A673 (cell line): Measurements from ENCODE around the gene KANSL3. TPM values are rescaled to one million over a fixed set of nuclear protein-coding genes. Genes with fewer than 3 reads are reported as not detected.

Experiments used
- BruUV-seq: library from RNA; stranded (reverse); fragments of 400-500 nt; replicated peaks from 2 replicates; lab custom pipeline; 2021; lab: Mats Ljungman, UMichigan
- CTCF ChIA-PET: fragments of 300-600 bp; sonication (Branson Sonifier 250); formaldehyde crosslinking; loops from one replicate; lab custom pipeline; 2022; ENCODE audit warnings: antibody characterized with exemption; lab: Charles Lee
- POLR2A ChIA-PET: fragments of 300-600 bp; sonication (Branson Sonifier 250); formaldehyde crosslinking; loops from one replicate; lab custom pipeline; 2022; ENCODE audit warnings: antibody characterized with exemption; ENCODE audit not compliant: low non-redundant PET; lab: Charles Lee
- DNase-seq: peaks from one replicate; pipeline ENCODE4 v3.0.0-alpha.2; 2015; ENCODE audit warnings: low spot score
- H3K27ac ChIP-seq: fragments of 200-600 bp; sonication (generic); 2 replicates; pipeline ENCODE4 v1.5.1; 2016; ENCODE audit warnings: mixed run types, low read depth, mild to moderate bottlenecking, mixed read lengths, antibody characterized with exemption, low read length; ENCODE audit not compliant: poor library complexity, severe bottlenecking
- H3K27me3 ChIP-seq: fragments of 200-600 bp; sonication (generic); replicated peaks from 2 replicates; pipeline ENCODE4 v1.6.1; 2017; ENCODE audit warnings: mixed run types, low read depth, mild to moderate bottlenecking, mixed read lengths, antibody characterized with exemption, low read length; ENCODE audit not compliant: insufficient read depth, poor library complexity
- H3K36me3 ChIP-seq: fragments of 200-600 bp; sonication (generic); 2 replicates; pipeline ENCODE4 v1.6.1; 2016; ENCODE audit warnings: mixed run types, mild to moderate bottlenecking, mixed read lengths, antibody characterized with exemption, low read length; ENCODE audit not compliant: insufficient read depth, poor library complexity, severe bottlenecking
- H3K4me1 ChIP-seq: fragments of 200-600 bp; sonication (generic); 2 replicates; pipeline ENCODE4 v1.6.1; 2017; ENCODE audit warnings: mixed run types, mild to moderate bottlenecking, mixed read lengths, antibody characterized with exemption, low read length; ENCODE audit not compliant: insufficient read depth, poor library complexity, severe bottlenecking
- H3K4me3 ChIP-seq: fragments of 200-600 bp; sonication (generic); 2 replicates; pipeline ENCODE4 v1.5.1; 2016; ENCODE audit warnings: low read depth, mixed run types, mild to moderate bottlenecking, mixed read lengths, low read length; ENCODE audit not compliant: poor library complexity, severe bottlenecking
- H3K9me3 ChIP-seq: fragments of 200-600 bp; sonication (generic); 2 replicates; pipeline ENCODE4 v1.6.1; 2016; ENCODE audit warnings: mixed run types, low read depth, mild to moderate bottlenecking, mixed read lengths, antibody characterized with exemption, low read length; ENCODE audit not compliant: poor library complexity, severe bottlenecking
- CTCF ChIP-seq: fragments of 300-800, 200-600 bp; sonication (generic); conservative IDR thresholded peaks from 2 replicates; pipeline ENCODE4 v1.5.1; 2017; ENCODE audit warnings: low read depth, mild to moderate bottlenecking, antibody characterized with exemption, low read length, moderate library complexity, mixed read lengths
- EZH2 ChIP-seq: fragments of 200-600 bp; sonication (generic); IDR thresholded peaks from 2 replicates; pipeline ENCODE4 v1.6.1; 2017; ENCODE audit warnings: borderline replicate concordance, low read depth, mild to moderate bottlenecking, mixed read lengths, antibody characterized with exemption, low read length; ENCODE audit not compliant: poor library complexity, severe bottlenecking
- intact Hi-C: fragments of 100-400 bp; cut with micrococcal nuclease; formaldehyde crosslinking; loops from one replicate; pipeline ENCODE4 v1.10.0; 2022; ENCODE audit not compliant: unreplicated experiment
- total RNA-seq: library from RNA; stranded (reverse); gene quantifications from 2 replicates; pipeline ENCODE4 v1.2.3, GENCODE V29; 2021

The KANSL3 gene
- total RNA-seq, 1 experiment from 2014 or later = 71.8 TPM

- intact Hi-C loops = no loop called here
- no peaks in the 10 kb centered on the region for H3K4me1 ChIP-seq
- DNase-seq = no peak
- H3K4me3 ChIP-seq = no peak overlapping the region
- H3K9me3 ChIP-seq = no peaks in the 10 kb centered on the region
- no peak overlapping the region for H3K27ac ChIP-seq
- no peaks in the 10 kb centered on the region for H3K27me3 ChIP-seq
- H3K36me3 ChIP-seq = no peaks in the 10 kb centered on the region
- ChIA-PET POLR2A (no interaction called here), CTCF (no interaction called here)
- TF ChIP-seq CTCF (no peak), EZH2 (no peak)
- no TSS peak for BruUV-seq
Measured at GRCh38 chr2:96648306-96648930, 10.3 kb upstream of the KANSL3 start.

GRCh38 chr2:96647681-96648080 lies 9.6 kb upstream of the KANSL3 start:
- peaks cover 4% of the 10 kb centered on the region for H3K4me1 ChIP-seq
- CTCF ChIA-PET = no interaction called here
- intact Hi-C loops = no loop called here

GRCh38 chr2:96642564-96643360 lies 4.7 kb upstream of the KANSL3 start, which contains the start of gene FER1L5:
FER1L5 (plus strand) TSS chr2:96642764; CDS start chr2:96642837, 73 bp downstream.
- H3K4me3 ChIP-seq = peak within 1 kb of the TSS; percentile 38
- peaks cover 7% of the 10 kb centered on the region for H3K4me1 ChIP-seq
- TSS peak; percentile 90 for BruUV-seq
- no peak for TF ChIP-seq EZH2
- TF ChIP-seq CTCF = no peak
- CTCF ChIA-PET = no interaction called here
- H3K9me3 ChIP-seq = no peaks in the 10 kb centered on the region
- no peaks in the 10 kb centered on the region for H3K27me3 ChIP-seq
- POLR2A ChIA-PET = no interaction called here
- peak within 1 kb of the TSS; percentile 70 for H3K27ac ChIP-seq
- intact Hi-C loops = no loop called here
- peak; percentile 86 for DNase-seq
- H3K36me3 ChIP-seq = no peaks in the 10 kb centered on the region

More at GRCh38 chr2:96647681-96648080, 9.6 kb upstream of the KANSL3 start:
- H3K27me3 ChIP-seq = no peaks in the 10 kb centered on the region
- no peaks in the 10 kb centered on the region for H3K9me3 ChIP-seq
- no peaks in the 10 kb centered on the region for H3K36me3 ChIP-seq
- DNase-seq = no peak
- BruUV-seq = no TSS peak
- H3K4me3 ChIP-seq = no peak overlapping the region
- H3K27ac ChIP-seq = no peak overlapping the region
- no peak for TF ChIP-seq CTCF
- no peak for TF ChIP-seq EZH2
- POLR2A ChIA-PET = no interaction called here
